ENCODE data around the gene CAPRIN1.

The CAPRIN1 gene

GRCh38 chr11:34051349-34052035, at the start of gene CAPRIN1:
TSS of gene CAPRIN1 (plus strand) at chr11:34051731. CDS start at chr11:34052421, 690 bp downstream.
- peak; percentile 87 for DNase-seq (ENCODE audit: low spot score)

- no peak for DNase-seq (ENCODE audit: low spot score)
These were observed 49.1 kb upstream of the CAPRIN1 start for GRCh38 chr11:34002420-34002819.

- DNase-seq (ENCODE audit: low spot score) = no peak
These were observed 47.3 kb upstream of the CAPRIN1 start for GRCh38 chr11:34004236-34004635.

GRCh38 chr11:34006876-34007275, 44.7 kb upstream of the CAPRIN1 start:
- no peak for DNase-seq (ENCODE audit: low spot score)

GRCh38 chr11:34012734-34013133, 38.8 kb upstream of the CAPRIN1 start:
- no peak for DNase-seq (ENCODE audit: low spot score)

- no peak for DNase-seq (ENCODE audit: low spot score)
These were observed 37.5 kb upstream of the CAPRIN1 start for GRCh38 chr11:34013898-34014571.

- DNase-seq (ENCODE audit: low spot score) = no peak
These were observed 29.4 kb upstream of the CAPRIN1 start for GRCh38 chr11:34021977-34022735.

- no peak for DNase-seq (ENCODE audit: low spot score)
These were observed 25.1 kb upstream of the CAPRIN1 start for GRCh38 chr11:34026432-34026831.

- no peak for DNase-seq (ENCODE audit: low spot score)
These were observed 23.8 kb upstream of the CAPRIN1 start for GRCh38 chr11:34027516-34028408.

- no peak for DNase-seq (ENCODE audit: low spot score)
These were observed 23.1 kb upstream of the CAPRIN1 start for GRCh38 chr11:34028425-34028824.

GRCh38 chr11:34029176-34029575, 22.4 kb upstream of the CAPRIN1 start:
- DNase-seq (ENCODE audit: low spot score) = no peak

- DNase-seq (ENCODE audit: low spot score) = no peak
These were observed 21.1 kb upstream of the CAPRIN1 start for GRCh38 chr11:34030382-34030781.

- DNase-seq (ENCODE audit: low spot score) = no peak
These were observed 18.1 kb upstream of the CAPRIN1 start for GRCh38 chr11:34033399-34033798.

- no peak for DNase-seq (ENCODE audit: low spot score)
These were observed 17.5 kb upstream of the CAPRIN1 start for GRCh38 chr11:34034053-34034452.

- no peak for DNase-seq (ENCODE audit: low spot score)
These were observed 15.1 kb upstream of the CAPRIN1 start for GRCh38 chr11:34036456-34036855.

GRCh38 chr11:34037016-34037415, 14.5 kb upstream of the CAPRIN1 start:
- no peak for DNase-seq (ENCODE audit: low spot score)

- no peak for DNase-seq (ENCODE audit: low spot score)
These were observed 11.0 kb upstream of the CAPRIN1 start for GRCh38 chr11:34040571-34040970.

GRCh38 chr11:34044664-34045485, 6.7 kb upstream of the CAPRIN1 start:
- DNase-seq (ENCODE audit: low spot score) = peak; percentile 39

GRCh38 chr11:34049028-34049427, 2.5 kb upstream of the CAPRIN1 start:
- no peak for DNase-seq (ENCODE audit: low spot score)

- no peak for DNase-seq (ENCODE audit: low spot score)
These were observed 766 bp upstream of the CAPRIN1 start for GRCh38 chr11:34050581-34051348.
